Glomerular visceral epithelial cell (primary cell): ENCODE data around the gene CD3G.

Experiments
- DNase-seq: peaks from one replicate; pipeline ENCODE4 v3.0.0-alpha.2; 2016; ENCODE audit errors: extremely low spot score

The CD3G gene

DNA sequence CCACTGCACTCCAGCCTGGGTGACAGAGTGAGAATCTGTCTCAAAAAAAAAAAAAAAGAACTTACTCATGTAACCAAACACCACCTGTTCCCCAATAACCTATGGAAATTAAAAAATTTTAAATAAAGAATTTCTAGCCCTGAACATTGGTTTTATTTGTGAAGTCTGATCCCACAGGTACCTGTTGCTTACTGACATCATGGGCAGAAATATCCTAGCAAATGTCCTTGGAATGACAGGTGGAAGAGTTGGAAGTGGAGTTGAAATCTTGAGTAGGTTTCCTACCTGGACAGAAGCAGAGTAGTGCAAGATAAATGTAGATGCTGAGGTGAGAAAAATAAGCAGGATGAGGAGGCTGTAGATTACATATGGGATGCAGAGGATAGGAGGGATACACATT, 18.9 kb upstream of the CD3G start:
- DNase-seq, result no peak

- DNase-seq, result no peak
Measured at GRCh38 chr11:118328745-118329144, 15.4 kb upstream of the CD3G start.

- DNase-seq, result no peak
Measured at GRCh38 chr11:118334745-118335144, 9.4 kb upstream of the CD3G start.

DNA sequence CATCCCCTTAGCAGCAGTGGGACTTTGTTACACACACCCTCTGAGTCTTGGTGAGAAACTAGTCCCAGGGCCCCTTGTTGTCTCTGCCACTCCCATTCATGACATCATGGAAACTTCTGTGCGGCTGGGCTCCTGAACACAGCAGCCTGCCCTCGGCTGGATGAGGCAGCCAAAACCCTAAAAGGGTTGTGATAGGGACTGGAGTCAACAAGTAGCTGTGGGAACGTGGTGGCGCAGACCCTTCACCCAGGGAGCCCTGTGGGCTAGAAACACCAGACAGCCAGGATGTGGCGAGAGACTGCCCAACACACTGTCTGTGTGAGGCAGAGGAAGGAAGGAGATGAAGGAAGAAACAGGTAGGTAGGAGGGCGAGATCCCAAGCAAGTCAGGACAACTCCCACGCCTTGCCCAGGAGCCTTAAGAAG, 5.5 kb upstream of the CD3G start:
- no peak for DNase-seq

- no peak for DNase-seq
Measured at GRCh38 chr11:118339281-118339961, 4.7 kb upstream of the CD3G start.

GRCh38 chr11:118340449-118340848, 3.7 kb upstream of the CD3G start:
- no peak for DNase-seq

DNA sequence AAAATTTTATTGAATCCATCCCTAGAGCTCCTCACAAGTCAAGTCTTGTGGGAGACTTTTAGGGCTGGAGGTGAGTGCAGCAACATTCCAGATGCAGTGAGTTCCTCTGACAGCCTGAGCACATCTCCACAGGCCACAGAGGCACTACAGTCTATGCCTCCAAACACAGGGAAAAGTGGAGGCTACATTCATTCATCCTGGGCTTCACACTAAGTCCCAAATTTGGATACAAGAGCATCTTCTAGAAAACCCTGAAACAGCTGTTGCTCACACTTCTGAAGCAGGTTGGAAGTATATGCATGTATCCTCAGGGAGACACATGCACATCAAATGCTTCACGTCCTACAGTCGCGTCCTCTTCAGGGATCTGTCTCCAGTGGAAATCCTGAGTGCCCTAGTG, 2.9 kb upstream of the CD3G start:
- DNase-seq, result no peak

DNA sequence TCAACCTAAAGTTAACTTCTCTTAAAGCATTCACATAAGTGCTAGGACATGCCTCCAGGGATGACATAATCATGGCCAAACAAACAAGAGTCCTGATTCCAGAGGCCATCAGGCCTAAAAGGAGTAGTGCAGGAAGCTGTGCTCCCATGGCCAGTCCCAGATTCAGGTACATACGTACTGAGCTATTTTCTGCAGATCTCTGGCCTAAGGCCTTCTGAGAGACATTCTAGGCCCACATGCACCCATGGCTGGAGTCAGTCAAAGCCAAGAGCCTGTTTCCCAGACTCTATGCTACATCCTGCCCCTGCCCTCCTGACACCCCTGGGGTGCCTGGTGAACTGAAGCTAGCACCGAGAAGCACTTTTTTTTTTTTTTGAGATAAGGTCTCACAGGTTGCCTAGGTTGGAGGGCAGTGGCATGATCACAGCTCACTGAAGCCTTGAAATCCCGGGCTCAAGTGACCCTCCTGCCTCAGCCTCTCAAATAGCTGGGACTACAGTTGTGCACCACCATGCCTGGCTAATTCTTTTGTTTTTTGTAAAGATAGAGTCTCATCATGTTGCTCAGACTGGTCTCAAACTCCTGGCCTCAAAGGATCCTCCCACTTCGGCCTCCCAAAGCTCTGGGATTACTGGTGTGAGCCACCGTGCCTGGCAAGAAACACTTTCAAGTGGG, 2.2 kb upstream of the CD3G start:
- no peak for DNase-seq

DNA sequence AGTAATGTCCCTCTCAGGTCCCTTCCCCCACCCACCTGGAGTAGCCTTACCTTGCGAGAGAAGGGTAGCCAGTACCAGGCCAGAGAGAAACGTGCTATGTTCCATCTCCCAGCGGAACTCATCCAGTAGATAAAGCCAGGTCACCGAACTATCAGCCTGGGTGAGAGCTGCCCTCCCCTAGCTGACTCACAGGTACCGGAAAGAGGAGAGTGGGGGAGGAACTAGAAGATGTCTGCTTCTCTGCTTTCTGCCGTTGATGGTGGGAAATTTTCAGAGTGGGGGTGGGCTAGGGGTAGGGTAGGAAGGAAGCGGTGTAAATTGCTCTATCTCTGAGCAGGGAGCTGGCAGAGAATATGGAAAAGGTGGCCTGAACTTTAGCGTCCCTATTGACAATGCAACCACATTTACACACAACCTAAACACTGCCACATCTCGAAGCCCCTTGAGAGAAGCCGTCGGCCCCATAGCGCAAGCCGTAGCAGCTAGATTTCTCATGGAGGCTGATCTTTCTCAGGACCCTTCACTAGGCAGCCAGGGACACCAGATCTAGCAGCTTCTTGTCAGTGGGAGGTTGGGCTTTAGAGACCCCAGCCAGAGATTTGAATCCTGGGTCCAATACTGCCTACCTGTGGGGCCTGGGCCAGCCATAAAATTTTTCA, 1.5 kb upstream of the CD3G start, which contains the start of gene CD3D:
TSS of gene CD3D (minus strand) at position 203 of the 659 bp plus-strand sequence. CDS start at position 105, 98 bp downstream.
- DNase-seq, result no peak

DNA sequence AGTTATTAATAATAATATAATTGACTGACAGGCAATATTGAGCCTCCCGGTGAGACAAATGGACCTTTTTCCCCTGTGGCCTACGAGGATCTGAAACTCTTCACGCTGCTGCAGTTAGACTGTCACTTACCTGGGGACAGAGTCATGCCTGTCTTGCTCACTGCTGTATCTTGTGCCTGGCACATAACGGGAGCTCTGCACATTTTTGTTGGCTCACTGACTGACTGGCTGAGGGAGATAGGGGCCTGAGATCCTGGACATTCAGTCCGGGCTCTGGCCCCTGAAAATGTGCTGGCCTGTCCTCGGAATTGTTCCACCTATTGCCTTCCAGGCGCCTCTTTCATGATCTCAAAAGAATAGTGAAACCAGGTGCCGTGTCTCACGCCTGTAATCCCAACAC, 896 bp upstream of the CD3G start:
- no peak for DNase-seq

DNA sequence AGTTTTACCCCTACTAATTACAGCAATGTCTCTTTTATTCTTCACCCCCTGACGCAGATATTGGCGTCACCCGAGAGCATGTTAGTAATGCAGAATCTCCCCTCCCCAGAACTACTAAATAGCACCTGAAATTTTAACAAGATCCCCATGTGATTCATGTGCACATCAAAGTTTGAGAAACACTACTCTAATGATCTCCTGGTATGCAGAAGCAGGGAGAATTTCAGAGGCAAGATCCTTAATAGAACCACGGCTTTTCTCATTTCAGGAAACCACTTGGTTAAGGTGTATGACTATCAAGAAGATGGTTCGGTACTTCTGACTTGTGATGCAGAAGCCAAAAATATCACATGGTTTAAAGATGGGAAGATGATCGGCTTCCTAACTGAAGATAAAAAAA, 5.3 kb downstream of the CD3G start:
- DNase-seq, result no peak

- peak; percentile 6 for DNase-seq
Measured at GRCh38 chr11:118353084-118353710, 9.1 kb downstream of the CD3G start.

GRCh38 chr11:118358071-118358470, 13.9 kb downstream of the CD3G start:
- DNase-seq, result no peak

GRCh38 chr11:118359295-118359958, 15.3 kb downstream of the CD3G start, which contains the start of gene UBE4A:
UBE4A (plus strand) TSS chr11:118359600; CDS start chr11:118365081, 5,481 bp downstream.
- DNase-seq, result peak; percentile 89

DNA sequence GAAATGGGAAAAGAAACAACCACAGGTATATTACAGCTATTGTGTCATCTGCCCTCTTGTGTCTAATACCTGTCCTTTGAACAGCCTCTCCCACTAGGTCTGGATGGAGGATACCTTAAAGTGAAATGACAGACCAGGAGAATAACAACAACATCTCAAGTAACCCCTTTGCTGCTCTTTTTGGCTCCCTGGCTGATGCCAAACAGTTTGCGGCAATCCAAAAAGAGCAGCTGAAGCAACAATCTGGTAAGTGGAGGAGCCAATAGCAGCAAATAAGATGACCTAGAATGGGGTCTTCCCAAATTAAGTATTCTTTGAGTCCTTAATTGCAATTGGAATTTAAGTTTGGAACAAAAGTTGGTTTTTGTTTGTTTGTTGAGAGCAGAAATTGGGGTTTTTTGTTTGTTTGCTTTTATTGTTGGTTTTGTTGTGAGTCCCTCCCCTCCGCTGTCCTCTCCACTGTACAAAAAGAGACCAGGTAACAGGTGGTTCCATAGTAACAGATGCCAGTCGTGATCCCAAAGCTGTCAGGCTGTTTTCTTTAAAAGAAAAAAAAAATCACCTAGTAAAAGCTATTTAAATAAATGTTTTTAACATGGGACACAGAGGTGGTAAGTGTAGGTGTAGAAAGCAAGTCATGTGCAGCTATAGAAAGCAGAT, 20.9 kb downstream of the CD3G start:
- no peak for DNase-seq

DNA sequence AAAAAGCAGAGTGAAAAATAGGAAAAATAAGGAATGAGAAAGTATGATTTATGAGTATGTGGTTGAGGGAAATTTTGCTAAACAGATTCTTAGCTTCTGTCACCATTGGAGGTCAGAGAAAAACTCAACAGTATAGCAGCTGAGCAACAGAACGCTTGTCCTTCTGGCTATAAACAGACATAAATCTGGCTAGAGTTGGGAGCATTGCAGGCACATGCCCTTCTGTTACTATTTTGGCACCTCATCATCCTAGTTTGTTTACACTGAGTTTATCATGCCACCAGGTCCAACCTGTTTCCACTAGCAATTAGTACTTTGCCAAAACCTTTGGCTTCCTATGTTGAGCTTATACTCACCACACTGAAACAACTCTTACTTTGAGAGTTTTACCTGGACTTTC, 22.1 kb downstream of the CD3G start:
- DNase-seq, result no peak

GRCh38 chr11:118370774-118371173, 26.6 kb downstream of the CD3G start:
- no peak for DNase-seq

DNA sequence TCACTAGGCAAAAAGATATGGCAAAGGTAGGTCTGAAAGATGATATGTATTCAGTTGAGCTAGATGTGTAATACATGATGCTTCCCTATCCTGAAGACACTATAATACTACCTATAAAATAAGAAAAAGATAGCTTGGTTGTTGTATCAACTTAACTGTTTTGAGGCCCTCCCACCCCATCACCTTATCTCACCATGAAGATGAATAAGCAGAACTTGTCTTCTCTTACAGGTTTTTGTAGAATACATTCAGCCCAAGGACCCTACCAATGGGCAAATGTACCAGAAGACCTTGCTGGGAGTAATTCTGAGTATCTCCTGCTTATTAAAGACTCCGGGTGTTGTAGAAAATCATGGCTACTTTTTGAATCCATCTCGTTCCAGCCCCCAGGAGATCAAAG, 29.1 kb downstream of the CD3G start:
- DNase-seq, result no peak

DNA sequence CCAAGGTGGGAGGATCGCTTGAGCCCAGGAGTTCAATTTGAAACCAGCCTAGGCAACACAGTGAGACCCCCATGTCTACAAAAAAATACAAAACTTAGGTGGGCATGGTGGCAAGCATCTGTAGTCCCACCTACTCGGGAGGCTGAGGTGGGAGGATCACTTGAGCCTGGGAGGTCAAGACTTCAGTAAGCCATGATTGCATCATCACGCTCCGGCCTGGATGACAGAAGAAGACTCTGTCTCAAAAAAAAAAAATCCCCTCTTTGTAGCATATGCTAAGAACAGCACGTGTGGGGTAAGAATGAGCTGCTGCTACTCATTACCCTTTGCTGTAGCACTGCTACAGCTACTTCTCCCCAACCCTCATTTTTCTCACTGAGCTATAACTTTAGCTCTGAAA, 29.7 kb downstream of the CD3G start:
- DNase-seq, result no peak

DNA sequence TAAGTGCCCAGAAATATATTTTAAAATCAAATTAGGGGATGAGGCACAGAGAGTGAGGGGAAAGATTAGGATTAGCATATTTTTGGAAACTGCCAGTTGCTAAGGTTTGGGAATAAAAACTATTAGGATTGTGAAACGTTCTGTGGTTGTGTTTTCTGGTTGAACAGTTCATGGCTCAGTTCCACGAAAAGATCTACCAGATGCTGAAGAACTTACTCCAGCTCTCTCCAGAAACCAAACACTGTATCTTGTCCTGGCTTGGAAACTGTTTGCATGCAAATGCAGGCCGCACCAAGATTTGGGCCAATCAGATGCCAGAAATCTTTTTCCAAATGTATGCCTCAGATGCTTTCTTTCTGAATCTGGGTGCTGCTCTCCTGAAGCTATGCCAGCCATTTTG, 30.6 kb downstream of the CD3G start:
- no peak for DNase-seq

DNA sequence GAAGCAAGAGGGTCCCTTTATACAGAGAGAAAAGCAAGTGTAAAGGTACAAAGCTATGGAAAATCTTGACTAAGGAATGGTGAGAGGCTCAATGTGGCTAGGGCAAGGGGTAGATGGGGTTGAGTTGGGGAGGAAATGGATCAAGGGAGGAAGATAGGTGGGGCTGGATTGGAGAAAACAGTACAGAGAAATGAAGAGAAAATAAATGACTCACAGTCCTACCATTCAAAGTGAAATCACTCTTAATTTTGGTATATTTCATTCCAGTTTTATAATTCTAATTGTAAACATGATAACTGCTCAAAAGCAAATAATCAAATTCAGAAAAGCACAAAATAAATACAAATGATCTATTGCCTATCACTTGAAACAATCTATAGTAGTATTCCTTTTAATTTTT, 31.8 kb downstream of the CD3G start:
- DNase-seq, result no peak
